Fibroblast of gingiva (primary cell): Measurements from ENCODE around the gene SF3B2.
A peak's percentile ranks its signal among the peaks of the same experiment; 100 is the strongest.

Experiments
- DNase-seq: peaks from one replicate; pipeline ENCODE4 v3.0.0-alpha.2; 2011; ENCODE audit warnings: low read depth

The SF3B2 gene

DNA sequence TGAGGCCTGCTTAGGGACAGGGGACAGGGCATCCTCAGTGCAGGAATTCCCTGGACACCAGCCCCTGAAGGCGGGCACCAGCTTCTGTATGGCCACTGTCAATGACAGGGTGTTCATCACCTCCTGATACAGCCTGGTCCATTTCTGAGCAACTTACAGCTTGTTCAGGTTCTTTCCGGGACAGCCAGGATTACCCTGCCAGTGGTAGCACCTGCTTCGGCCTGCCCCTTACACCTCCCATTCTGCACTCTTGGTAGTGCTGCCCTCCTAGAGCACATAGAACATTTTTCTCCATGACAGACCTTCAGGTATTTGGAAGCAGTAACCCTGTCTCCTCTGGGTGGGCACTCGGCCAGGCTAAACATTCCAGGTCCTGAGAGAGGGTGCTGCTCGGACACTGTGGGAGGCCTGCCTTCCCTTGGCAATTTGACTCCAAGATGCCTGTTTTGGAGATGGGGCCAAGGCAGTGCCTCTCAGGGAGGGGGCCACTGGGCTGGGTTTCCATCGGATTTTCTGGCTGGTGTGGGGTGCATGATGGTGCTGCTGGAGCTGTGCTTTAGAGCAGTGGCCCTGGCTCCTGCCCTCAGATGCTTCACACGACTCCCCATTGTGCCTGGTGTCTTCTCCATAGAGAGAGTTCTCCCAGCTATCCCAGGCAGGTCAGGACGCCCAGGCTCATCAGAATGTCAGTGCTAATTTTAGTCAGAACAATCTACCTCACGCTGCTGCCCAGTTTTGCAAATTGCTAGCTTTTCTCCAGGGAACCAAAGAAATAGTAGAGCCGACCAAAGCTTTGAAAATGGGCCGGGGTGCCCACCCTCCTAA is 4.4 kb upstream of the SF3B2 start:
- no peak for DNase-seq

DNA sequence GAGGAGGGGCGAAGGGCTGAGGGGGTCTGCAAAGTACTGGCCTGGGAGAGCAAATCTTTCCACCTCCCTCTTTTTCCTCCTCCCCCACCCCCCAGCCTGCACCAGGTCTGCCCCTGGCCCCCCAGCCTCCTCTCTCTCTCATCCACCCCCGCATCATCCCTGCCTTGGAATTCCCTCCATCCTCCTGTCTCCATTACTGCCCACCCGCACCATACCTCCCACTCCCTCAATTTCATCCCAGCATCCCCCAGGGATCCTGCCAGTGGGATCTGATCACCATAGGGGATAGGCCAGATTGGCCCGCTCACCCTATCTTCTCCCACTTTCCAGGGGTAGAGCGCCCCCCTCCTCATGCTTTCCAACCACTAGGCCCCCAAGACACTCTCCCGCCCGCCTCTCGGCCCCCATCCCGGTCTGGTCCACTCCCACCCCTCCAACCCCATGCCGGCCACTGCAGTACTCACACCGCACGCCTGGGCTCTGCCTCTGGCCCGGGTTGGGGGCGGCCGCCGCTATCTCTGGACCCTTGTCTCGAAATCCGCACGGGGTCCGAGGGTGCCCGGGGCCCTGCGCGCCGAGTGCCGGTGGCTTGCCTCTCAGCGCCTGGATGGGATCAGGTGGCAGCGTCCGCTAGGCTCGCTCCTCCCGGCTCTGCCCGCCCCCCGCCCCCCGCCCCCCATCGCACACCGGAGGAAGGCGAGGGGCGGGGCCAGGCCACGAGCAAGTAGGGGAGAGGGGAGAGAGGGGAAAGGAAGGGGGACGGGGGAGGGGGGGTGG is 3.4 kb upstream of the SF3B2 start, which contains the start of gene GAL3ST3:
Gene GAL3ST3 (minus strand): TSS at position 615 of the 777 bp plus-strand sequence. CDS start 3,746 bp downstream, outside the sequence.
- DNase-seq, result no peak

DNA sequence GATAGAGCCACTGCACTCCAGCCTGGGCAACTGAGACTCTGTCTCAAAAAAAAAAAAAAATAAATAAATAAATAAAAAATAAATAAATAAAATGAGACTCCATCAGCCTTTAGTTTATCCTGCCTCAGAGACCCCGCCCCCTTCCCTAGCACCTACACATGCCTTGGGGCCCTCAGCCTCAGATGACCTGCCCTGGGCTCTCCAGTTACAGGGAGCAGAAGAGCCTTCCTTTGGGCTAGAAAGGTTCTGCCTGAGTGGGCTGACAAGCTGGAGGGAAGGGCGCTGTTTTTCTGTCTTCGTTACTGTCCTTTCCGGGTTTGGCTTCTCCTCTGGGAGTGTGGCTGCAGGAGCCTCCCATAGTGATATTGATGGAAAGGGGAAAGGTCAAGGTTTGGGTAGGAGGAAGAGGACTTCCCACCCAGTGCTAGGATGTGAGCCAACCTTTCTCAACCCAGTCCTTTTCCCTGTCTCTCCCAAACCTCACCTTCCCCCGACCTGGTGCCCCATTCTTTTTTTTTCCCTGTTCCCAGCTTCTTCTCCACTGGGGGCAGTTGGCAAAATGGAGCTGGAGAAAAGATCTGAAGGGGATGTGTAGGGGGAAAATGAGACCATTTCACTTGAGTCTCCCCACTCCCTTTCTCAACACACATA is 1.5 kb upstream of the SF3B2 start:
- no peak for DNase-seq

DNA sequence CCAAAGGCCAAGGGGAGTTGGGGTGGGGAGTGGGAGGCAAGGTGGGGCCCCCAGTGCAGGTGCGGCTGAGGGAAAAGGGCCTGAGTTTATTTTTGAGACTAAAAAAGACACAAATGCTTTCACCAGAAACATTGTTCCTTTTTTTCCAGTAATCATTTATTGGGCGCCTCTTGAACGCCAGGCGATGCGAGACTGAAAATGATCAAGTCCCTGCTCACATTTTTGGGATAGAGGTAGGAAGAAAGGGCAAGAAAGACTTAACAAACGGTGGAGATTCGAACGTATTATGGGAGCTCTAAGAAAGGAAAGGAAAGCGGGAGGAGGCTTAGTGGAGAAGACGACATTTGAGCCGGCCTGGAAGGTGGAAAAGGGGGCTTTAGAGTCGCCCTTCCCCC is 796 bp upstream of the SF3B2 start:
- DNase-seq, result no peak

DNA sequence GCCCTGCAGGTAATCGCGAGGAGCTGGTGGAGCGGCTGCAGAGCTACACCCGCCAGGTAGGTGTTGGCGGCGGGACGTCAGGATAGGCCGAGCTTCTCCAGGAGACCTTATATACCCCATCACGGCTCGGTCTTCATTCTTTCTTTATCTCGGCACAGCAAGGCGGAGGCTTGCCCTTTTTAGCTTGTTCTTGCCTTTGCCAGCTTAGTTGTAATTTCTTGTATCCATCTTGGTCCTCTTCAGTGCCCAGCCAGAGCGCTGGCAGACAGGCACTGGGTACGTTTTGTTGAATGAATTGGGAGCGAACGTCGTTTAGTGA is 459 bp downstream of the SF3B2 start:
- no peak for DNase-seq

DNA sequence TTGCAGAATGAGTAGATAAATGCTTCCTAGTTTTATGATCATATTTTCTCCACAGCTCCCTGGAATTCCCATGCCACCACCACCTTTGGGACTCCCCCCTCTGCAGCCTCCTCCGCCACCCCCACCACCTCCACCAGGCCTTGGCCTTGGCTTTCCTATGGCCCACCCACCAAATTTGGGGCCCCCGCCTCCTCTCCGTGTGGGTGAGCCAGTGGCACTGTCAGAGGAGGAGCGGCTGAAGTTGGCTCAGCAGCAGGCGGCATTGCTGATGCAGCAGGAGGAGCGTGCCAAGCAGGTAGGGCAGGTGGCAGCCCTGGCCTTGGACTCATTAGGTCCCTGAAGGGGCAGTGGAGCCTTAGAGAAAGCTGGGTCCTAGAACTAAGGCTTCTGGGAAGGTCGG is 2.9 kb downstream of the SF3B2 start:
- no peak for DNase-seq

DNA sequence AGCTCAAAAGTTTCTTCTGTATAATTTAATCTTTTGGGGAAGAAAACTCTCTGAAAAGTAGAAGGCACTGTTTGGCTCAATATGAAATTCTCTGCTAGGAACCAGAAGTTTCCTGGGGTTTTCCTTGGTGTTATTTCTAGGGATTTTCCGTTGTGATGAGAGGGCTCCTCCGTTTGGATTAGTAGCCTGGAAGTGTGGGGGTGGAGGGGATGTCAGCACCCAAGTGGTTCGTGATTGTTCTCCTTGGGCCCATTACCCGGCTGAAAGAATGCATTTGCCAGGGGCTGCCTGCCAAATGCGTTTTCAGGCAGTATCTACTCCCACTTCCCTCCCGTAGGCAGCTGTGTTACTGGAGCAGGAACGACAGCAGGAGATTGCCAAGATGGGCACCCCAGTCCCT is 4.3 kb downstream of the SF3B2 start:
- DNase-seq, result no peak

DNA sequence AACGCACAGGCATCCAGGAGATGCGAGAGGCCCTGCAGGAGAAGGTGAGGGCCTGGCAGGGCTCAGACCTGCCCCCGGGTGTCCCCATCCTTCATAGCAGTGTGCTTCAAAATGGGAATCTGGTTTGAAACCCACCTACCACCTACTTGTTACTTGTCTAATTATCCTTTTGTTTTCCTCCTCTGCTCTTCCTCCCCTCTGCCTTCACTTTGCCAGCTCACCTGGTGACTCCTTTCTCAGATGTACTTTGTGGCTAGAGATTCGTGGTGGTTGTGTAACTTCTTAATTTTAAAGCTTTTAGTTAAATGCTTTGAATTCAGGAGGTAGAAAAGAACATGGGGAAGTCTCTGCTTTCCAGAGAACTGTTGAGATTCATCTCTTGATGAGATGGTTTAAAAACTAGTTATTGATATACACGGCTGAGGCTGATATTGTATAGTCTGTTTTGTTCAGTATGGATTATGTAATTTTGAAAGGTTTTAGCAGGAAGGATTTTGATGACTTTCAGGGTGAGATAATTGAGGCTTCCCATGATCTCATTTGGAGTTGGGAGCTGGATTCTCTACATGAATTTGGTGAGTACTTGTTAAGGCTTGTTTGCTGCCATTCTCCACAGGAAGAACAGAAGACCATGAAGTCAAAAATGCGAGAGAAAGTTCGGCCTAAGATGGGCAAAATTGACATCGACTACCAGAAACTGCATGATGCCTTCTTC is 8.0 kb downstream of the SF3B2 start:
- DNase-seq, result no peak

DNA sequence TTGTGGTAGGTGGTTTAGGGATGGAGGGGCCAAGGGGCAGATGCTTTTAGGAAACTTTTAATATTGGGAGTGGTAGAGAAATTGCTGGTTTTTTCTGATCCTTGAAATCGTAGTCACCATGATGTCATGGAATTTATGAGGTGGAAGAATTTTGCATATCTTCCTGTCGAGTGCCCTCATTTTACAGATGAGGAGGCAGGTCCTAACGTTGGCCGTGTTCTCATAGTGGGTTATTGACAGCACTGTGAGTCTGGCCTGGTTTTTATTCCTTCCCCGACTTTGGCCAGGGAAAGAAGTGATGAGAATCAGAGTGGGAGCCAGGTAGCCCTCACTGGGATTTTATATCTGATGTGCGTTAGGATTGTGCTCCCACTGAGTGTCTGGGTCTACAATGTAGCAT is 9.1 kb downstream of the SF3B2 start:
- no peak for DNase-seq

DNA sequence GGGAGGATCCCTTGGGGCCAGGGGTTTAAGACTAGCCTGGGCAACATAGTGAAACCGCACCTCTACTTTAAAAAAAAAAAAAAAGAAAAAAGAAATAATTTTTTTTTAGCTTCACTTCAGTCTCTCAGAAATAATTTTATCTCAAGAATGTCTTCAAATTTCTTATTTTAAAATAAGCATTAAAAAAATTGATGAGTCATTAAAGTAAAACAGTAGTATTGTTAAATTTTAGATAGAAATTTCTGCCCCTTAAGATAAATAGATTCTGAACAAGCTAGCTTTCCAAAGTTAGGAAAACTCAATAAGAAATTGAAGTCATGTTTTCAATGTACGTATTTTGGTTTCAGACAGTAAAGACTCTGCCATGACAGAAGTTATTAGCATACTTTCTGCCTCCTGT is 10.2 kb downstream of the SF3B2 start:
- no peak for DNase-seq

DNA sequence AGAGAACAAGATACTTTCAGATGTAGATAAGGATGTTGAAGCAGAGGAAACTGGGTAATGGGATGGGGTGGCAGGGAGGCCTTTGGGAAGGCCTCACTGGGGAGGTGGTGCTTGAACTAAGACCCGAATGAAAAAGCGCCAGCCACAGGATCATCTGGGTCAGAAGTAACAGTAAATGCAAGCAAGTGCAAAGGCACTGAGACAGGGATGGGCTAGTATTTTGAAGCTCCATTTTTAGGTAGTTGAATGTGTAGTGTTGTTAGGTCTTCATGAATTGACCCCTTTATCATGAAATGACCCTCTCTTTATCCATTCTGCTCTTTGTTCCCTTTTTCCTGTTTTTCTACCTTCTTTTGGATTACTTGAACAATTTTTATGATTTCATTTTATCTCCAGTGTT is 11.7 kb downstream of the SF3B2 start:
- no peak for DNase-seq

DNA sequence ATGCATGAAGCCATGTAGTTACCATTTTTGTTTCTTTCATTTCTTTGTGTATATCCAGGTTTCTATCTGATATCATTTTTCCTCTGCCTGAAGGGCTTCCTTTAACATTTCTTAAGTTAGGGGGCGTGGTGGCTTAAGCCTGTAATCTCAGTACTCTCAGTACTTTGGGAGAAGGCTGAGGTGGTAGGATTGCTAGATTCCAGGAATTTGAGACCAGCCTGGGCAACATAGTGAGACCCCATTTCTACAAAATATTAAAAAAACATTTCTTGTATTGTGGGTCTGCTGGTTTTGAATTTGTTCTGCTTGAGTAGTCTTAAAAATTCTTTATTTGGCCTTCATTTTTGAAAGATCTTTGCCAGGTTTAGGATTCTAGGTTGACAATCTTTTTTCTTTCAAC is 12.4 kb downstream of the SF3B2 start:
- no peak for DNase-seq

DNA sequence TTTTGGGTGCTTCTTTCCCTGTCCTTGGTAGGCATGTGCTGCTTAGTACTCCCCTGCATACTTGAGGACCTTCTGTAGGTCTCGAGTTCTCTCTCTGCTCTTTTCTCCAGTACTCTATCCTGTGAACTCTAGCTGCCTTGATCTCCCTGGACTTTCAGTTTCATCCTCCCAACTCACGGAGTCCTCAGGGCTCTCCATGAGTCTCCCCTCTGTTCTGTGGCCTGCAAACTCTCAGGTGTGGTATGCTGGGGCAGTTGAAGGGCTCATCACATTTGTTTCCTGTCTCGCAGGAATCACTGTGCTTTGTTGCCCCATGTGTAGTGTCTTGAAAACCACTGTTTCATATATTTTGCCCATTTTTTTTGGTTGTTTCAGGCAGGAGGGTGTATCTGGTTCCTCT is 14.6 kb downstream of the SF3B2 start:
- no peak for DNase-seq

DNA sequence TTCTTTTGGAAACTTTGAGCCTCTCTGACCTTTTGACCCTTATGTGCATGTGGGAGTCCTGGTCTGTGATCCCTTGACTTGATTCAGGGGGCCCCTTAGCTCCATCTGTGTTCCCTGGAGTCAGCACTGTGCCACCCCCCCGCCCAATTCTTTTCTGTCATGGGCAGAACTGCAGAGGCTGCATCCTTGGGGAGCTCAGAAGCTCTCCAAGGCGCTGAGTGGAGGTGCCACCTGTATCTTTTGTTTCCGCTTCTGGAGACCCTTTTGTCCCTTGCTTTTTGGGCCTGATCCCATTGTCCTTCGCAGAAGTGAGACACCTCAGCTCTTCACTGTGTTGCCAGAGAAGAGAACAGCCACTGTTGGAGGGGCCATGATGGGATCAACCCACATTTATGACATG is 15.5 kb downstream of the SF3B2 start:
- no peak for DNase-seq

DNA sequence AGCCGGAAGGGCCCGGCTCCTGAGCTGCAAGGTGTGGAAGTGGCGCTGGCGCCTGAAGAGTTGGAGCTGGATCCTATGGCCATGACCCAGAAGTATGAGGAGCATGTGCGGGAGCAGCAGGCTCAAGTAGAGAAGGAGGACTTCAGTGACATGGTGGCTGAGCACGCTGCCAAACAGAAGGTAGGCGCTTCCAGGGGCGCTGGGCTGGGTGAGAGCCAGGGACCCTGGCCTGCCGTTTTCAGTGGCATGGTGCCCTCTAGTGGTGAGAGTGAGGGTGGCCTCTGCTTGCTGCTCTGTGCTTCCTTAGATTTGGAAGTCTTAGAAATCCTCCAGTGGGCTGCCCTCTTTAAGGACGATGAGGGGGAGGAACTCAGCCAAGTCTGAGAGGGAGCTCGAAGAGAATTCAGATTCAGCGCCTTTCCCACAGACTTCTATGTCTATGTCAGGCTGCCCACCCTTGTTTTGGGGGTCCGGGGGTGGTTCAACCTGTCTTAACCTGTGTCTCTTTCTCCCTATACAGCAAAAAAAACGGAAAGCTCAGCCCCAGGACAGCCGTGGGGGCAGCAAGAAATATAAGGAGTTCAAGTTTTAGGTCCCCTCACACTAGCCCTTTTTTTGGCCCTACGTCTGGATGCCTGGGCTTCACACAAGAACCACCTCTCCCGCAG is 16.1 kb downstream of the SF3B2 start:
- peak; percentile 51 for DNase-seq

DNA sequence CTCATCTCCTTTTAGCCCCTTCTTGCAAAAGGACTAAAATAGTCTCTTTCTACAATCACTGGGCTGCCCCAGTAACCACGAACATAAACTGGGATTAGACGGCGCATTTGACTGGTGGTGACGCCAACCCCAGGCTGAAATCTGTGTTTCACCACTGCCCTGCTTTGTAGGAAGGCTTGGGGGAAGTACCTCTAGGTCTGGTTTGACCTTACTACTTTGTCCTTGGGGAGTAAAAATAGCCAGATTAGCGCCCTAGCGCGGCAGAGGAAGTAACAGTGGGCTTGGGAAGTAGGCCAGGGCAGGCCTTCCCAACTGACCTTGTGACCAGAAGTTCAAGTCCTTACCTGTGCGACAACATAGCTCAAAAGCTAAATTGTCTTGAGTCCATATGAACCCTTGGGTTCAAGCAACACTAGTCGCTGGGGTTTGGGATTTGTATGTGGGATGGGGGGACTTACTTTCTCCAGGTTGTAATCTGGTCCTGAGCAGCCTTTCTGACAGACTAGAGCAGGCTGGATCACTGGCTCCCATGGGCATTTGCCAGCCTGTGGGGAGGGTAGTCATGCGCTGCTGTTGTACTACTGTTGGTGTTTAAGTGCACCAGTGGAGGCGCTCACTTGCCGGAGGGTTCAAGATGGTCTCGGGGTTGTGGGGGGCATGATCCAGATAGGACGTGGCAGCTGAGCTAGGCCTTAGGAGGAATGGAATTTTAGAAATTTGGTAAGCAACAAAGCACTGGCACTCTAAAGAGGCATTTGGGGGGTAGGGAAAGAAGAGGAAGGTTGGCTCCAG is 17.0 kb downstream of the SF3B2 start:
- DNase-seq, result peak; percentile 80

DNA sequence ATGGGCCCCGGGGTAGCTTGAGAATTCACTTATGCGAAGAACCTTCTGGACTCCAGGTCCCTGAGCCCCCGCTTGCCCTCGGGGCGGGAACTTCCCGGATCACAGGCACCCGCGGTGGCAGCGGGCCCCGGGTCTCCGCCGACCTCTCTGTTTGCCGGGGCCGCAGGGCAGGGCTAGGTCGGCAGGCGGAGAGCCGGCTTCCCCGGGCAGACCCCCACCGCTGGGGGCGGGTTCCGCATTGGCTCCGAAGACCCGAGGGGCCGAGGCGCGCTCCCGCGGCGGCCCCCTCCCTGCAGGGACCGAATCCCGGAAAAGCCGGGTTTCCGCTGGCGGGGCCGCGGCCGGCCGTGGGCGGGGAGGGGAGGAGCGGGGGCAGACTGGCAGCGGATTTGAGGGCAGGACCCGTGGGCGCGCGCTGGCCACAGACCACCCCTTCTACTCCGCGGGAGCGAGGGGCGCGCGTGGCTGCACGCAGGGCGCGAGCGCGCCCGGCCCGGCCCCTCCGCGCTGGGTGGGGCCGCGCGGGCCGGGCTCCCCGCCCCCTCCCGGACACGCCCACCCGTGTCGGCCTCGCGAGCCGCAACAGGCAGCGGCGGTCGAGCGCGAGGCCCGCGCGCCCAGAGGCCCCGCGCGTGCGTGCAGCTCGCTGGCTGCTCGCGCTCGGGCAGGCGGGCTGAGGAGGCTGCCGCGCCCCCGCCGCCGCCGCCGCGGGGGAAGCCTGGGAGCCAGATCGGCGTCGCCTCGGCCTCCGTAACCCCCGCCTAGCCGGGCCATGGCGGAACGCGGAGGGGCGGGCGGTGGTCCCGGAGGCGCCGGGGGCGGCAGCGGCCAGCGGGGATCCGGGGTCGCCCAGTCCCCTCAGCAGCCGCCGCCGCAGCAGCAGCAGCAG is 17.8 kb downstream of the SF3B2 start, which contains the start of gene PACS1:
Gene PACS1 (plus strand): TSS at position 558 of the 889 bp plus-strand sequence. CDS start 215 bp downstream, at position 773.
- DNase-seq, result peak; percentile 93

DNA sequence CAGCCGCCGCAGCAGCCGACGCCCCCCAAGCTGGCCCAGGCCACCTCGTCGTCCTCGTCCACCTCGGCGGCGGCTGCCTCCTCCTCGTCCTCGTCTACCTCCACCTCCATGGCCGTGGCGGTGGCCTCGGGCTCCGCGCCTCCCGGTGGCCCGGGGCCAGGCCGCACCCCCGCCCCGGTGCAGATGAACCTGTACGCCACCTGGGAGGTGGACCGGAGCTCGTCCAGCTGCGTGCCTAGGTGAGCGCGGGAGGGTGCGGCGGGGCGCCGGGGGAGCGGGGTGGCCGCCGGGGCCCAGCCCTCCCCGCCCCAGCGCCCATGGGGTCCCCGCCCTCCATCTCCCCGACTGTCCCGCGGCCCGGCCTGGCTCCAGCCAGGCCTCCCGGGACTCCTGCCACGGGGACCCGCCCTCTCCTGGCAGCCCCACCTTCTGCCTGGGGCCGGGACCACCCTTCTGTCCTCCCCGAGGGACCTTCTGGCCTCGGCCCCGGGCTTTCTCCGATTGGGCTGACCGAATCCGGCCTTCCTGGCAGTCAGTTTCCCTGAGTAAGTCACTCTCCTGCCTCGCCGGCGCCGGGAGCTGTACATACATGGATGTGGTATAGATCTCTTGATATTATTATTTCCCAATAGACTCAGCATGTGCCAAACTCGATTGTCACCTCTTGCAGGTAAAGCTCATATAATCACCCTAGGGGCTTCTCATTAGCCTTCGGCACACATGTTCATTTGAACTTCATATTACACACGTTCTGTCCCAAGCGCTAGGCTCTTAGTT is 18.6 kb downstream of the SF3B2 start:
- peak; percentile 34 for DNase-seq

DNA sequence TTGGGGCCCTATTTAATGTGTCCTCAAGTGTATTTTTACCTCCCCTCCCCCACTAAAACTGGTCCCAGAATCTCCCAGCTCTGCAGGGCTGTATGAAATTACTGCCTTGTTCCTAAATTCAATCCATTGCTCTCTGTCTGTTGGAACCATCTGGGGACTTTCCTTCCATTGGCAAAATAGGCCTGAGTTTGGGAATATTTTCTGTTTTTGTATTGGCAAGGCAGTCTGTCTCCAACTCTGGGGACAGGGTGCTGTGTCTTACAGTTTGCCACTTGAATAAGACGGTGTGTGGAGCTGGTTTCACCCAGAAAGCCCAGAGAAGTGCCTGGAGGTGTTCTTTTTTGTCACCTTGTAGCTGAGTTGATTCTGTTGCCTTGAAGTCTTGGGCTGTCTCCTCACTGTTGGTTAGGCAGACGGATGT is 19.2 kb downstream of the SF3B2 start:
- DNase-seq, result no peak
